H9 (cell line): Measurements from ENCODE around the gene PRKCA. TPM values are rescaled to one million over a fixed set of nuclear protein-coding genes. Genes with fewer than 3 reads are reported as not detected.

Experiments
- DNase-seq: peaks from one replicate; pipeline ENCODE4 v3.0.0-alpha.2; 2017
- H2AFZ ChIP-seq: one replicate; pipeline ENCODE4 v1.6.1; 2013; ENCODE audit warnings: mild to moderate bottlenecking, low read length, control low read depth, moderate library complexity
- H2AK5ac ChIP-seq: 2 replicates; pipeline ENCODE4 v1.6.1; 2013; ENCODE audit warnings: low read length, control low read depth, mixed read lengths; ENCODE audit not compliant: insufficient read length
- H2BK120ac ChIP-seq: one replicate; pipeline ENCODE4 v1.6.1; 2013; ENCODE audit warnings: low read depth, mild to moderate bottlenecking, low read length, control low read depth, inconsistent platforms; ENCODE audit not compliant: poor library complexity, severe bottlenecking
- H2BK12ac ChIP-seq: 2 replicates; pipeline ENCODE4 v1.6.1; 2013; ENCODE audit warnings: low read length, control low read depth, mixed read lengths, low read depth; ENCODE audit not compliant: insufficient read length
- H2BK15ac ChIP-seq: 2 replicates; pipeline ENCODE4 v1.6.1; 2013; ENCODE audit warnings: low read depth, low read length, control low read depth
- H2BK20ac ChIP-seq: one replicate; pipeline ENCODE4 v1.6.1; 2013; ENCODE audit warnings: low read depth, mild to moderate bottlenecking, low read length, control low read depth, inconsistent platforms; ENCODE audit not compliant: poor library complexity, severe bottlenecking
- H2BK5ac ChIP-seq: 2 replicates; pipeline ENCODE4 v1.6.1; 2013; ENCODE audit warnings: low read length, control low read depth, mixed read lengths; ENCODE audit not compliant: insufficient read length
- H3K14ac ChIP-seq: 2 replicates; pipeline ENCODE4 v1.6.1; 2013; ENCODE audit warnings: low read length, control low read depth; ENCODE audit not compliant: insufficient read depth
- H3K18ac ChIP-seq: 2 replicates; pipeline ENCODE4 v1.6.1; 2013; ENCODE audit warnings: low read depth, mild to moderate bottlenecking, mixed read lengths, low read length, control low read depth; ENCODE audit not compliant: insufficient read length
- H3K23ac ChIP-seq: 2 replicates; pipeline ENCODE4 v1.6.1; 2013; ENCODE audit warnings: low read length, control low read depth, mixed read lengths, low read depth; ENCODE audit not compliant: insufficient read length
- H3K23me2 ChIP-seq: 2 replicates; pipeline ENCODE4 v1.6.1; 2013; ENCODE audit warnings: low read depth, mild to moderate bottlenecking, mixed read lengths, low read length, control low read depth; ENCODE audit not compliant: insufficient read length, poor library complexity, severe bottlenecking
- H3K27ac ChIP-seq: 2 replicates; pipeline ENCODE4 v1.5.1; 2013; ENCODE audit warnings: low read length, control low read depth, mixed read lengths, low read depth; ENCODE audit not compliant: insufficient read length
- H3K27me3 ChIP-seq: 2 replicates; pipeline ENCODE4 v1.6.1; 2013; ENCODE audit warnings: low read length, control low read depth, inconsistent platforms; ENCODE audit not compliant: insufficient read depth
- H3K4ac ChIP-seq: 2 replicates; pipeline ENCODE4 v1.6.1; 2013; ENCODE audit warnings: low read depth, mild to moderate bottlenecking, control low read depth, inconsistent platforms, low read length, moderate library complexity
- H3K4me1 ChIP-seq: 2 replicates; pipeline ENCODE4 v1.6.1; 2013; ENCODE audit warnings: low read length, control low read depth, inconsistent platforms; ENCODE audit not compliant: insufficient read depth
- H3K4me2 ChIP-seq: 2 replicates; pipeline ENCODE4 v1.6.1; 2013; ENCODE audit warnings: low read length, control low read depth, mixed read lengths; ENCODE audit not compliant: insufficient read length, insufficient read depth
- H3K56ac ChIP-seq: 2 replicates; pipeline ENCODE4 v1.6.1; 2013; ENCODE audit warnings: low read depth, mild to moderate bottlenecking, mixed read lengths, low read length, control low read depth; ENCODE audit not compliant: insufficient read length
- H3K79me1 ChIP-seq: 2 replicates; pipeline ENCODE4 v1.6.1; 2013; ENCODE audit warnings: low read depth, mild to moderate bottlenecking, moderate library complexity, low read length, control low read depth, inconsistent platforms; ENCODE audit not compliant: insufficient read depth, poor library complexity, severe bottlenecking
- H3K79me2 ChIP-seq: 2 replicates; pipeline ENCODE4 v1.6.1; 2013; ENCODE audit warnings: low read length, control low read depth, inconsistent platforms; ENCODE audit not compliant: insufficient read depth
- H3K9ac ChIP-seq: 2 replicates; pipeline ENCODE4 v1.6.1; 2013; ENCODE audit warnings: low read length, control low read depth, mixed read lengths; ENCODE audit not compliant: insufficient read length; ENCODE audit errors: extremely low read depth
- H3K9me3 ChIP-seq: one replicate; pipeline ENCODE4 v1.6.1; 2013; ENCODE audit warnings: low read depth, low read length, inconsistent platforms; ENCODE audit not compliant: control insufficient read depth
- H3T11ph ChIP-seq: one replicate; pipeline ENCODE4 v1.6.1; 2013; ENCODE audit warnings: mild to moderate bottlenecking, low read length, control low read depth, inconsistent platforms
- H4K20me1 ChIP-seq: one replicate; pipeline ENCODE4 v1.6.1; 2013; ENCODE audit not compliant: control insufficient read depth, insufficient read length, insufficient read depth
- H4K5ac ChIP-seq: 2 replicates; pipeline ENCODE4 v1.6.1; 2013; ENCODE audit warnings: low read depth, mild to moderate bottlenecking, mixed read lengths, low read length, control low read depth; ENCODE audit not compliant: insufficient read length
- H4K8ac ChIP-seq: replicated peaks from 2 replicates; pipeline ENCODE4 v1.6.1; 2013; ENCODE audit warnings: low read length, control low read depth, mixed read lengths, low read depth; ENCODE audit not compliant: insufficient read length
- H4K91ac ChIP-seq: 2 replicates; pipeline ENCODE4 v1.6.1; 2013; ENCODE audit warnings: low read depth, mild to moderate bottlenecking, moderate library complexity, mixed read lengths, low read length, control low read depth; ENCODE audit not compliant: insufficient read length
- H3K27ac Mint-ChIP-seq, 3 experiments: 2 replicates in 2 of 3; 3 replicates in 1 of 3; pipeline ENCODE4 v1.8.0; 2020 to 2021; ENCODE audit warnings: mixed read lengths in 3 of 3, mild to moderate bottlenecking in 1 of 3, moderate library complexity in 1 of 3
- H3K27me3 Mint-ChIP-seq: 2 replicates; pipeline ENCODE4 v1.8.0; 2021; ENCODE audit warnings: low read depth, mild to moderate bottlenecking, moderate library complexity, mixed read lengths
- H3K36me3 Mint-ChIP-seq, 3 experiments: 2 replicates in 2 of 3; 3 replicates in 1 of 3; pipeline ENCODE4 v1.8.0; 2020 to 2021; ENCODE audit warnings: low read depth in 3 of 3, mixed read lengths in 3 of 3; ENCODE audit not compliant: insufficient read depth in 1 of 3
- H3K4me1 Mint-ChIP-seq, 2 experiments: 2 replicates each; pipeline ENCODE4 v1.8.0; 2020; ENCODE audit warnings: mixed read lengths in 2 of 2
- H3K4me3 Mint-ChIP-seq, 2 experiments: 2 replicates in 1 of 2; 3 replicates in 1 of 2; pipeline ENCODE4 v1.8.0; 2020 to 2021; ENCODE audit warnings: mild to moderate bottlenecking in 2 of 2, mixed read lengths in 2 of 2, moderate library complexity in 1 of 2
- H3K9me3 Mint-ChIP-seq, 2 experiments: 2 replicates in 1 of 2; 3 replicates in 1 of 2; pipeline ENCODE4 v1.8.0; 2020; ENCODE audit warnings: mild to moderate bottlenecking in 2 of 2, mixed read lengths in 2 of 2, moderate library complexity in 1 of 2
- WGBS: extraction: QIAGEN DNeasy Blood & Tissue Kit; methylation state at CpG from one replicate; pipeline ENCODE4 v1.1.7; 2013; ENCODE audit warnings: missing lambda C conversion rate, low lambda C conversion rate, mixed read lengths; ENCODE audit not compliant: insufficient read length; ENCODE audit errors: extremely low coverage; 5-methylcytosine and 5-hydroxymethylcytosine counted together
- total RNA-seq: library from RNA; stranded (reverse); gene quantifications from 2 replicates; pipeline ENCODE4 v1.2.1, GENCODE V29; 2021
- TF ChIP-seq, protein P1 (sequence below): fragments of 200-600 bp; sonication (generic); conservative IDR thresholded peaks from 3 replicates; pipeline ENCODE4 v1.8.0; 2021; ENCODE audit warnings: antibody characterized with exemption, mild to moderate bottlenecking

Gene PRKCA
- total RNA-seq, 1 experiment from 2014 or later, result 10.5 TPM

DNA sequence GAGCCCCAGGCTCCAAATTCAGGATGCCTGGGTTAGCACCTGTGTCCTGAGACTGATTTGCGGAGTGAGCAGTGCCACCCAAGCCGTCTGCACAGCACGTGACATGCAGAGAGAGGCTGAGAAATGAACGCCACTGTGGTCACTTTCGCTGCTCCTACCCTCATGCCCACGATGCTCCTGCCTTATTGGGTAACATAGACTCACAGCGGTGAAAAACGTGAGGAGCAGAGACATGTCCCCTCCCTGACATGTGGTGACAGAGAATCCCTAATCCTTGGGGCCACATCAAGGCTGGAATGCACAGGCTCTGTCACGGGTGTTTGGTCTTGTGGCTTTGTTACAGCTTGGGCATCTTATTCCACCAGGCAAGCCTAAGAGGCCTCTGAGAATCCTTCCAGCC, 480.4 kb downstream of the PRKCA start:
- WGBS, result no CpG with 5 or more reads among the region's 9 CpGs
- Histone ChIP-seq H3K79me1 (no peaks in the 10 kb centered on the region), H3K56ac (no peak overlapping the region), H3K18ac (no peak overlapping the region), H3K9ac (no peak overlapping the region), H3K79me2 (no peaks in the 10 kb centered on the region), H3K4me1 (peaks cover 8% of the 10 kb centered on the region; the same call in 1 of the 2 replicates), H2BK20ac (no peak overlapping the region), H4K91ac (no peak overlapping the region), H4K8ac (no peak overlapping the region), H3K27ac (no peak overlapping the region), H3T11ph (no peak overlapping the region), H2BK15ac (no peak overlapping the region), H2AK5ac (no peak overlapping the region), H3K23ac (no peak overlapping the region), H3K27me3 (no peaks in the 10 kb centered on the region), H4K5ac (no peak overlapping the region), H3K4me2 (no peak overlapping the region), H2BK12ac (no peak overlapping the region), H2BK5ac (no peak overlapping the region), H2AFZ (no peak overlapping the region), H3K9me3 (no peaks in the 10 kb centered on the region), H3K4ac (no peak overlapping the region), H4K20me1 (no peaks in the 10 kb centered on the region), H2BK120ac (no peak overlapping the region), H3K23me2 (no peaks in the 10 kb centered on the region), H3K14ac (no peak overlapping the region)
- Mint-ChIP-seq H3K9me3 (no peaks in the 10 kb centered on the region), H3K27ac (no peak overlapping the region), H3K36me3 (no peaks in the 10 kb centered on the region; a peak in 3 of 7 replicates), H3K4me3 (no peak overlapping the region), H3K4me1 (peaks cover 51 to 60% of the 10 kb centered on the region in 2 experiments), H3K27me3 (no peaks in the 10 kb centered on the region)
- TF ChIP-seq, protein P1, sequence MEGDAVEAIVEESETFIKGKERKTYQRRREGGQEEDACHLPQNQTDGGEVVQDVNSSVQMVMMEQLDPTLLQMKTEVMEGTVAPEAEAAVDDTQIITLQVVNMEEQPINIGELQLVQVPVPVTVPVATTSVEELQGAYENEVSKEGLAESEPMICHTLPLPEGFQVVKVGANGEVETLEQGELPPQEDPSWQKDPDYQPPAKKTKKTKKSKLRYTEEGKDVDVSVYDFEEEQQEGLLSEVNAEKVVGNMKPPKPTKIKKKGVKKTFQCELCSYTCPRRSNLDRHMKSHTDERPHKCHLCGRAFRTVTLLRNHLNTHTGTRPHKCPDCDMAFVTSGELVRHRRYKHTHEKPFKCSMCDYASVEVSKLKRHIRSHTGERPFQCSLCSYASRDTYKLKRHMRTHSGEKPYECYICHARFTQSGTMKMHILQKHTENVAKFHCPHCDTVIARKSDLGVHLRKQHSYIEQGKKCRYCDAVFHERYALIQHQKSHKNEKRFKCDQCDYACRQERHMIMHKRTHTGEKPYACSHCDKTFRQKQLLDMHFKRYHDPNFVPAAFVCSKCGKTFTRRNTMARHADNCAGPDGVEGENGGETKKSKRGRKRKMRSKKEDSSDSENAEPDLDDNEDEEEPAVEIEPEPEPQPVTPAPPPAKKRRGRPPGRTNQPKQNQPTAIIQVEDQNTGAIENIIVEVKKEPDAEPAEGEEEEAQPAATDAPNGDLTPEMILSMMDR, result no peak
- DNase-seq, result peak; percentile 22
